Neuronal stem cell (in vitro differentiated cells): ENCODE measurements around the gene BATF.
A peak's percentile ranks its signal among the peaks of the same experiment; 100 is the strongest.

Experiments used
- DNase-seq: peaks from one replicate; pipeline ENCODE4 v3.0.0-alpha.2; 2013; ENCODE audit warnings: low spot score
- H2AFZ ChIP-seq: one replicate; pipeline ENCODE4 v1.6.1; 2013; ENCODE audit warnings: mild to moderate bottlenecking, low read length, inconsistent platforms
- H2AK5ac ChIP-seq: 2 replicates; pipeline ENCODE4 v1.6.1; 2013; ENCODE audit warnings: low read depth, mild to moderate bottlenecking, inconsistent platforms, low read length, moderate library complexity, mixed read lengths
- H2BK120ac ChIP-seq: 2 replicates; pipeline ENCODE4 v1.6.1; 2013; ENCODE audit warnings: low read depth, mild to moderate bottlenecking, inconsistent platforms, low read length, moderate library complexity, mixed read lengths
- H2BK12ac ChIP-seq: one replicate; pipeline ENCODE4 v1.6.1; 2013; ENCODE audit warnings: low read length, inconsistent platforms
- H2BK15ac ChIP-seq: 2 replicates; pipeline ENCODE4 v1.6.1; 2013; ENCODE audit warnings: mild to moderate bottlenecking, low read length, inconsistent platforms, mixed read lengths
- H2BK5ac ChIP-seq: one replicate; pipeline ENCODE4 v1.6.1; 2013; ENCODE audit warnings: inconsistent platforms, mild to moderate bottlenecking, low read length, moderate library complexity
- H3K14ac ChIP-seq: one replicate; pipeline ENCODE4 v1.6.1; 2013; ENCODE audit warnings: low read length, inconsistent platforms
- H3K18ac ChIP-seq: 2 replicates; pipeline ENCODE4 v1.6.1; 2013; ENCODE audit warnings: low read length, inconsistent platforms
- H3K23ac ChIP-seq: 2 replicates; pipeline ENCODE4 v1.6.1; 2013; ENCODE audit warnings: low read depth, mild to moderate bottlenecking, mixed read lengths, low read length, inconsistent platforms; ENCODE audit not compliant: poor library complexity
- H3K27ac ChIP-seq: replicated peaks from 3 replicates; pipeline ENCODE4 v1.5.1; 2013; ENCODE audit warnings: low read length, inconsistent platforms
- H3K27me3 ChIP-seq, 3 experiments: 2 replicates each; pipeline ENCODE4 v1.6.1; 2013; ENCODE audit warnings: low read length in 3 of 3, mild to moderate bottlenecking in 2 of 3, inconsistent platforms in 1 of 3, low read depth in 1 of 3, mixed read lengths in 1 of 3, moderate library complexity in 1 of 3; ENCODE audit not compliant: control insufficient read depth in 3 of 3, insufficient read depth in 3 of 3
- H3K36me3 ChIP-seq, 2 donors: replicated peaks in 1 of 2; 2 replicates each; pipeline ENCODE4 v1.6.1; 2013; ENCODE audit warnings: low read length in 2 of 2; ENCODE audit not compliant: control insufficient read depth in 2 of 2, insufficient read depth in 2 of 2
- H3K4ac ChIP-seq: 2 replicates; pipeline ENCODE4 v1.6.1; 2013; ENCODE audit warnings: inconsistent platforms, mild to moderate bottlenecking, low read length, moderate library complexity
- H3K4me1 ChIP-seq, 2 donors: 1 replicate in 1 of 2; 2 replicates in 1 of 2; pipeline ENCODE4 v1.6.1; 2013; ENCODE audit warnings: low read length in 2 of 2, low read depth in 1 of 2; ENCODE audit not compliant: control insufficient read depth in 2 of 2, insufficient read depth in 1 of 2
- H3K4me2 ChIP-seq: one replicate; pipeline ENCODE4 v1.6.1; 2013; ENCODE audit warnings: mild to moderate bottlenecking, low read length, inconsistent platforms; ENCODE audit not compliant: insufficient read depth, poor library complexity, severe bottlenecking
- H3K4me3 ChIP-seq, 2 donors: 2 replicates each; pipeline ENCODE4 v1.5.1; 2013; ENCODE audit warnings: low read length in 2 of 2, mild to moderate bottlenecking in 2 of 2, inconsistent platforms in 1 of 2, moderate library complexity in 1 of 2
- H3K79me1 ChIP-seq: one replicate; pipeline ENCODE4 v1.6.1; 2013; ENCODE audit warnings: low read depth, mild to moderate bottlenecking, inconsistent platforms, low read length, moderate library complexity
- H3K9ac ChIP-seq: one replicate; pipeline ENCODE4 v1.6.1; 2013; ENCODE audit warnings: mild to moderate bottlenecking, low read depth, low read length, inconsistent platforms; ENCODE audit not compliant: poor library complexity
- H3K9me3 ChIP-seq, 2 donors: replicated peaks in 1 of 2; 2 replicates each; pipeline versions ENCODE3 to v1.6.1; 2013; ENCODE audit warnings: low read length in 2 of 2, mild to moderate bottlenecking in 2 of 2, inconsistent platforms in 1 of 2, low read depth in 1 of 2, mixed read lengths in 1 of 2, moderate library complexity in 1 of 2; ENCODE audit not compliant: control insufficient read depth in 2 of 2, insufficient read depth in 1 of 2
- H4K8ac ChIP-seq: one replicate; pipeline ENCODE4 v1.6.1; 2013; ENCODE audit warnings: low read depth, mild to moderate bottlenecking, inconsistent platforms, low read length, moderate library complexity
- H4K91ac ChIP-seq: one replicate; pipeline ENCODE4 v1.6.1; 2013; ENCODE audit warnings: low read length, low read depth, mild to moderate bottlenecking, inconsistent platforms; ENCODE audit not compliant: poor library complexity
- WGBS, 2 donors: extraction: QIAGEN DNeasy Blood & Tissue Kit; methylation state at CpG; one replicate each; pipeline ENCODE4 v1.1.7; 2013; ENCODE audit warnings: missing lambda C conversion rate in 2 of 2, mixed read lengths in 1 of 2; ENCODE audit not compliant: insufficient read length in 2 of 2, insufficient replicate concordance in 1 of 2; ENCODE audit errors: extremely low coverage in 2 of 2; 5-methylcytosine and 5-hydroxymethylcytosine counted together

The BATF gene

GRCh38 chr14:75562089-75562488 is 39.8 kb downstream of the BATF start:
- no peak overlapping the region for H2BK120ac ChIP-seq

GRCh38 chr14:75562489-75562888 is 40.2 kb downstream of the BATF start:
- Histone ChIP-seq H3K27ac (no peak overlapping the region), H4K8ac (no peak overlapping the region), H3K4me2 (no peak overlapping the region), H3K18ac (no peak overlapping the region), H3K36me3 (no peaks in the 10 kb centered on the region), H2AK5ac (no peak overlapping the region), H4K91ac (no peak overlapping the region), H3K23ac (no peak overlapping the region), H3K14ac (no peak overlapping the region), H3K4ac (no peak overlapping the region), H2BK12ac (no peak overlapping the region), H3K27me3 (peaks cover 0 to 27% (median 0%) of the 10 kb centered on the region in 3 experiments), H2BK120ac (no peak overlapping the region), H2AFZ (no peak overlapping the region), H2BK5ac (no peak overlapping the region), H3K9ac (no peak overlapping the region), H3K4me3 (no peak overlapping the region), H3K9me3 (no peaks in the 10 kb centered on the region), H2BK15ac (no peak overlapping the region), H3K79me1 (no peaks in the 10 kb centered on the region), H3K4me1 (no peaks in the 10 kb centered on the region)
- DNase-seq: no peak
- WGBS, 2 donors: no CpG with 5 or more reads among the region's 4 CpGs

More at GRCh38 chr14:75562089-75562488, 39.8 kb downstream of the BATF start:
- no CpG with 5 or more reads among the region's 7 CpGs for WGBS, 2 donors
- DNase-seq: no peak
- Histone ChIP-seq H2BK12ac (no peak overlapping the region), H3K9ac (no peak overlapping the region), H3K79me1 (no peaks in the 10 kb centered on the region), H4K91ac (no peak overlapping the region), H2AFZ (no peak overlapping the region), H3K27me3 (peaks cover 0 to 27% (median 0%) of the 10 kb centered on the region in 3 experiments), H3K4me1 (no peaks in the 10 kb centered on the region), H4K8ac (no peak overlapping the region), H2BK15ac (no peak overlapping the region), H3K4me3 (peak overlapping the region in 1 of 2 donors; percentile 34), H3K18ac (no peak overlapping the region), H2AK5ac (no peak overlapping the region), H3K4me2 (no peak overlapping the region), H3K4ac (no peak overlapping the region), H3K36me3 (no peaks in the 10 kb centered on the region), H3K27ac (no peak overlapping the region), H3K23ac (no peak overlapping the region), H3K14ac (no peak overlapping the region), H3K9me3 (peaks cover 0 to 1% of the 10 kb centered on the region in 2 donors), H2BK5ac (no peak overlapping the region)

GRCh38 chr14:75563931-75564330 is 41.7 kb downstream of the BATF start:
- Histone ChIP-seq H3K4ac (no peak overlapping the region), H3K9me3 (no peaks in the 10 kb centered on the region), H3K4me3 (no peak overlapping the region), H2BK12ac (no peak overlapping the region), H3K23ac (no peak overlapping the region), H4K91ac (no peak overlapping the region), H3K18ac (no peak overlapping the region), H2AK5ac (no peak overlapping the region), H4K8ac (no peak overlapping the region), H3K27me3 (peaks cover 0 to 37% (median 0%) of the 10 kb centered on the region in 3 experiments), H3K79me1 (no peaks in the 10 kb centered on the region), H2BK15ac (no peak overlapping the region), H2BK120ac (no peak overlapping the region), H3K9ac (no peak overlapping the region), H3K27ac (no peak overlapping the region), H3K4me1 (no peaks in the 10 kb centered on the region), H2BK5ac (no peak overlapping the region), H3K4me2 (no peak overlapping the region), H3K36me3 (no peaks in the 10 kb centered on the region), H2AFZ (no peak overlapping the region), H3K14ac (no peak overlapping the region)
- WGBS, 2 donors: no CpG with 5 or more reads among the region's 4 CpGs
- DNase-seq: no peak

- Histone ChIP-seq H3K27me3 (peaks cover 0 to 40% (median 0%) of the 10 kb centered on the region in 3 experiments), H3K27ac (no peak overlapping the region)
- no peak for DNase-seq
Observed at GRCh38 chr14:75565056-75565455, 42.8 kb downstream of the BATF start.

More at GRCh38 chr14:75565056-75565455, 42.8 kb downstream of the BATF start:
- Histone ChIP-seq H3K23ac (no peak overlapping the region), H3K4me2 (no peak overlapping the region), H3K9me3 (no peaks in the 10 kb centered on the region), H3K4me1 (no peaks in the 10 kb centered on the region), H3K79me1 (no peaks in the 10 kb centered on the region), H3K9ac (no peak overlapping the region), H3K36me3 (no peaks in the 10 kb centered on the region), H4K8ac (no peak overlapping the region), H2BK120ac (no peak overlapping the region), H2BK5ac (no peak overlapping the region), H2AFZ (no peak overlapping the region), H3K4me3 (no peak overlapping the region), H3K18ac (no peak overlapping the region), H2BK15ac (no peak overlapping the region), H3K14ac (no peak overlapping the region), H2AK5ac (no peak overlapping the region), H2BK12ac (no peak overlapping the region), H3K4ac (no peak overlapping the region), H4K91ac (no peak overlapping the region)
- no CpG with 5 or more reads among the region's 5 CpGs for WGBS, 2 donors
